GM12874 (cell line): ENCODE measurements around the gene DNAJC6.

ENCODE experiments used
- TF ChIP-seq, protein P1 (sequence below): IDR thresholded peaks from 2 replicates; pipeline ENCODE4 v1.5.1; 2011; ENCODE audit warnings: low read depth, mild to moderate bottlenecking, control low read depth, low read length, moderate library complexity; ENCODE audit not compliant: insufficient read depth

DNAJC6 gene

DNA sequence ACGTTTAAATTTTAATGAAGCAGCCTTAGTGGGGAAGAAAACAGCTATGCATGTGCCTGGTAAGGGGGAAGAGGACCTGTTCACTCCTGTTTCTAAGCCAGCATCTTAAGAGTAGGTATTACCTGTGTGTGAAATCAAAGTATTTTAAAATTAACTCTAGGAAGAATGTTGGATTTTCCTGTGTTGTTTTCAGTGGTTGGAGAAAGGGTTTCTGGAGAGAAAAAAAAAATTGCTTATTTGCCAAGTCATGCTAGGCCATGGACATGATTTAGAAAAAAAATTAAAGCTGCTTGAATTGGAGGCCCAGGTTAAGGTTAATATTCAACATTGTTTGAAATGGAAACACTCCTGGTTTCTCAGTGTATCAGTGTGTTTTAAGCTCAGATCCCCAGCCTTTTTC is 42.9 kb upstream of the DNAJC6 start:
- TF ChIP-seq, protein P1, sequence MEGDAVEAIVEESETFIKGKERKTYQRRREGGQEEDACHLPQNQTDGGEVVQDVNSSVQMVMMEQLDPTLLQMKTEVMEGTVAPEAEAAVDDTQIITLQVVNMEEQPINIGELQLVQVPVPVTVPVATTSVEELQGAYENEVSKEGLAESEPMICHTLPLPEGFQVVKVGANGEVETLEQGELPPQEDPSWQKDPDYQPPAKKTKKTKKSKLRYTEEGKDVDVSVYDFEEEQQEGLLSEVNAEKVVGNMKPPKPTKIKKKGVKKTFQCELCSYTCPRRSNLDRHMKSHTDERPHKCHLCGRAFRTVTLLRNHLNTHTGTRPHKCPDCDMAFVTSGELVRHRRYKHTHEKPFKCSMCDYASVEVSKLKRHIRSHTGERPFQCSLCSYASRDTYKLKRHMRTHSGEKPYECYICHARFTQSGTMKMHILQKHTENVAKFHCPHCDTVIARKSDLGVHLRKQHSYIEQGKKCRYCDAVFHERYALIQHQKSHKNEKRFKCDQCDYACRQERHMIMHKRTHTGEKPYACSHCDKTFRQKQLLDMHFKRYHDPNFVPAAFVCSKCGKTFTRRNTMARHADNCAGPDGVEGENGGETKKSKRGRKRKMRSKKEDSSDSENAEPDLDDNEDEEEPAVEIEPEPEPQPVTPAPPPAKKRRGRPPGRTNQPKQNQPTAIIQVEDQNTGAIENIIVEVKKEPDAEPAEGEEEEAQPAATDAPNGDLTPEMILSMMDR, result no peak

DNA sequence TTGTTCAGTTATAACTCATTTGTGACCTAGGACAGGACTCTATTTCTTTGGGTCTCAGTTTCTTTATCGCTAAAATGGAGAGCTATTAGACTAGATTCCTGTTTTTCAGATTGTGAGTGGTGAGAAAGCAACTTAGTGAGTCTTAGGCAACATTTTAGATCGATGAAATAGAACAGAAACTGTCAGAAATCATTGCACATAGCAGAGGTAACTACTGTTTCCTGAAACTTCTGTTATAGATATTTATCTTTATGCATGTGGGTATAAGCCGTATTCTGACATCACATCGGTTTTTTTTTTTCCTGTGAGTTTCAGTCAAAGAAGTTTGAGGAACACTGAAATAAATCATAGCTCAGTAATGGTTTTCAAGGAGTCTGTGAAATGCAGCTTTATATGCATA is 42.1 kb upstream of the DNAJC6 start:
- TF ChIP-seq, protein P1, result no peak

DNA sequence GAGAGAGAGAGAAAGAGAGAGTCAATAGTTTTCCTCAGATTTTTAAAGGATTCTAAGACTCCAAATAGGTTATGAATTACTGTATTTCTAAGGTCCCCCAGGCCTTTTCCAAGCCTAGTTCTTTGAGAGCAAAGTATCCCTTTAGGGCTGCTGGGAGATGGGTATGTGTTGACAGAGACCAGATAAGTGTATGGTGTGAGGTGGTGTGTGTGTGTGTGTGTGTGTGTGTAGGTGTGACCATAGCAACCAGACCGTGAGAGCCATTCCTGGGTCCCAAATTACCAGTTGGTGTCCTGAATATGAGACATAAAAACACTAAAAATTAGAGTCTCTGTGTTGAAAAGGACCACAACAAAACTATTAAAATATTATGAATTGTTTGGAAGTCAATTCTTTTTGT is 41.7 kb upstream of the DNAJC6 start:
- TF ChIP-seq, protein P1, result no peak

DNA sequence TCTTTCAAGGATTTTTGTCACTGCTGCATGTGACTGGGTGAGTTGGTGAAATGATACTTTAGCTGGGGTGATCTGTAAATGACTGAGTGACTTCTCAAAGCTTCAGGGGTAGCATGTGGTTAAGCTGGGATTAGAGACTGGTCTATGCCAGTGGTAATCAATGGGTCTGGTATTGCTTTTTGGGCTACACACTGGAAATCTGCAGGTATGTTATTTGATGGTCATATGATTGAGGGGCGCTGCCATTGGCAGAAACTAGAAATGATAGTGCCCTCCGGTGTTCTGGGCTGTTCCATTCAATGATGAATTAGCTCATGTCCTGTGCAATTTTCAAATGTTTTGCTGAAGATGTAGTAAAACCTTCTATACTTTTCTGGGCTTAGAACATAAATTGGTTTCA is 39.7 kb upstream of the DNAJC6 start:
- TF ChIP-seq, protein P1, result no peak

DNA sequence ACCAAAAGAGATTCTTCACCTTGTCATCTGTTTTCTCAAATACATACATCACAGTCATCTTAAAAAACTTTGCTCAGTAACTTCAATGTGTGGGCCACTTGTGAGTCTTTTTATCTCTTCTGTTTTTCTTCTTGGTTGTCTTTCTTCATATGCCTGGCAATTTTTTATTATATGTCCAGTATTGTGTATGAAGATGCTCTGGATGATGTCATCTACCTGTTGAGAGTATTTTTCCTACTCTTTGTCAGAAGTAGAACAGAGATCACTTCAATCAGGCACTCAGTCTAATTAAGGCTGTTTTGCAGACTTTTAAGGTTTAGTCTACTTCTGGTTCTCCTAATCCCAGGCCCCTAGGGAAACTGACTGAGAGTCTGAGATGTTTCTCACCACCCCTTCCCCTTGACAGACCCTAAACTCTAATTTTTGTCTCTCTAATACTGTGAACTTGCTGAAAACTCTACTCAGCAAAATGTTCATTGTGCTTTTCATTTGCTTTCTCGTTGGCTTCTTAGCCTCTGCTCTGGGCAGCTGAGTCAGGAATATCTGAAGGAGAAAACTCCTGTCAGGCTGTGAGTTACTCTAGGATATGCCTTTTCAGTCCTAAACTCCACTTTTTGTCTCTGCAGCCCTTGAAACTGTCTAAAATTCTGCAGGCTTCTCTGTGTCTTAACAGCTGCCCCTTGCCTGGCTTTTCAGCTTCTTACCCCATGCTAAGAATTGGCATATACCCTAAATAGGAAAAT is 33.0 kb upstream of the DNAJC6 start:
- TF ChIP-seq, protein P1, result no peak

DNA sequence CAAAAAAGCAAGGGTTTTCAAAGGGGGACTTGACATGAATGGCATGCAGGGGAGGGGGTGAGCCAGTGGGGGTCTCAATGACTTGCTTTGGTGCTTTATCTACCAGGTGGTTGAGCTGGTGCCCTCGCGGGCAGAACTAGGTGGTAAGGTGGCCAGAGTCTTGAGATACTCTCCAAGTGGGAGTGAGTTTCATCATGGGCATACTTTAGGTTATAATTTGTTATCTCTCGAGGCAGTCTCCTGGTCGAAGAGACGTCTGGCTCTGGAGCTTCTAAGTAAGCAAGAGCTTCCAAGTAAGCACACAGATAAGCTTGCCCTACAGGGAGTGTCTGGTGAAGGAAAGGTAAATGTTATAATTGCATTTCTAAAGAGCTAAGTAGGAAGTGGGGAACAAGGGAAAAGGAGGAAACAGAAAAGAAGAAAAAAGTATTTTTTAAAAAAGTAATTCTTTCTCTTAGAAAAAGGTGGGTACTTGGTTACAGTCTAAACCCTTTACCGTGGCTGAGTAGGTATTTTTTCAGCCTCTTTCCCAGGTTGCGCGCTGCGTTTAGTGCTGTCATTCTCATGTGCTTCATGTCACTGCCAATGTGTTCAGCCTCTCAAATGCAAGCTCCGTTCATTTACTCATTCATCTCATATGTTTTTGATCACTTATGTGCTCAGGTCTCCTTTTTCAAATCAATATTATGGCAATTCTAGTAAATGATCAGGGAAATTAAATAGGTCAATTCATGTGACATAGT is 31.6 kb upstream of the DNAJC6 start:
- TF ChIP-seq, protein P1, result no peak

DNA sequence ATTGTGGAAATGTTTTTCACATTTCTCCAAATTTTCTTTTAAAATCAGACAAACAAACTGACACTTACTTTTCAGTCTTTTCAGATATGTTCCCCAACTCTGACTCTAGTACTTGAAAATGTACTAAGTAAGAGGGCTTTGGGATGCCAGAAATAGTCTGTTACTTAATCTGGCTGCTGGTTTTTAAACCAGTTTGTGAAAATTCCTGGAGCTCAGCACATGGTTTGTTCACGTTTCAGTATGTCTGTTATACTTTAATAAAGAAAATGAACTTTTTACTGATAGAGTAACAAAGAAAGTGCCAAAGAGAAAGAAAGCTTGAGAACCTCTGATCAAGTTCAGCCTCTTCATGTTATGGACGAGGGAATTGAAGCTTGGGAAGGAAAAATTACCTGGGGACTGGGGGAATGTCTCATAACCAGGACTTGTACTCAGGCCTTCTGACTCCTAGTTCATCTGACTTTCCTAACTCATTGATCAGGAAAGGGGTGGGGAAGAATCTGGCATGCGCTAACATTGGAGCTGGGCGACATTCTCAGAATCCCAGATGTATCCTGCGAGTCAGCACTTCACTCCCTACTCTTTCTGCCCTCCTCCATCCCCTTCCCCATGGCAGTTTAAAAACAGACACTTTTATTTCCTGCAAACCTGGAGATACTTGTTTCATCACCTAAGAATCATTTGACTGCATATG is 30.8 kb upstream of the DNAJC6 start:
- TF ChIP-seq, protein P1, result no peak
